ENCODE measurements around the gene TBKBP1. TPM values are rescaled to one million over a fixed set of nuclear protein-coding genes. Genes with fewer than 3 reads are reported as not detected.

The TBKBP1 gene
- total RNA-seq, 1 donor from 2014 or later: 14.8 TPM

GRCh38 chr17:47650525-47651522 lies 43.1 kb upstream of the TBKBP1 start:
- Histone ChIP-seq H3K27ac (replicated peaks) (peak overlapping the region; percentile 97), H3K4me3 (peak overlapping the region; percentile 97), H3K9me3 (replicated peaks) (no peaks in the 10 kb centered on the region), H3K27me3 (ENCODE audit: low read depth) (no peaks in the 10 kb centered on the region), H3K36me3 (peaks cover 43% of the 10 kb centered on the region), H3K4me1 (peaks cover 70% of the 10 kb centered on the region)
- intact Hi-C loops (cut with micrococcal nuclease): no loop called here
- peak; percentile 96 for DNase-seq
- TF ChIP-seq, protein P1, sequence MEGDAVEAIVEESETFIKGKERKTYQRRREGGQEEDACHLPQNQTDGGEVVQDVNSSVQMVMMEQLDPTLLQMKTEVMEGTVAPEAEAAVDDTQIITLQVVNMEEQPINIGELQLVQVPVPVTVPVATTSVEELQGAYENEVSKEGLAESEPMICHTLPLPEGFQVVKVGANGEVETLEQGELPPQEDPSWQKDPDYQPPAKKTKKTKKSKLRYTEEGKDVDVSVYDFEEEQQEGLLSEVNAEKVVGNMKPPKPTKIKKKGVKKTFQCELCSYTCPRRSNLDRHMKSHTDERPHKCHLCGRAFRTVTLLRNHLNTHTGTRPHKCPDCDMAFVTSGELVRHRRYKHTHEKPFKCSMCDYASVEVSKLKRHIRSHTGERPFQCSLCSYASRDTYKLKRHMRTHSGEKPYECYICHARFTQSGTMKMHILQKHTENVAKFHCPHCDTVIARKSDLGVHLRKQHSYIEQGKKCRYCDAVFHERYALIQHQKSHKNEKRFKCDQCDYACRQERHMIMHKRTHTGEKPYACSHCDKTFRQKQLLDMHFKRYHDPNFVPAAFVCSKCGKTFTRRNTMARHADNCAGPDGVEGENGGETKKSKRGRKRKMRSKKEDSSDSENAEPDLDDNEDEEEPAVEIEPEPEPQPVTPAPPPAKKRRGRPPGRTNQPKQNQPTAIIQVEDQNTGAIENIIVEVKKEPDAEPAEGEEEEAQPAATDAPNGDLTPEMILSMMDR (IDR thresholded peaks at IDR 0.05; ENCODE audit: borderline replicate concordance): no peak

DNA sequence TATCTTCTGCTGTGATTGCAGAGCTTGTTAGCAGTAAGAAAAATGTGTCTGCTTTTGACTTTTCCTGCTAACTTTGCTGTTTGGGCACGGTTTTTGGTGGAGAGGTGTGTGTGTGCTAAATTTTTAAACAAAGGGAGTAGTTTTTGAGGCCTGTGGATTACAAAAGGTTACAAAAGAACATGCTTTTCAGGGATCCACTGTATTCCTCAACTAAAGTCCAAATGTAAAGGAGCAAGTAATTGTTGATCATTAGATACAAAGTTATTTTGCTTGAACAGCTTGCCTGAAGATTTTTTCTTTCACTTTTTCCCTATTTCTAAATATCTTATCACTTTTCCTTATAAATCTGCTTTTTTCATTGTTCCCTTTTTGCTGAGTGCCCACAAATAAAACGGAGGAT lies 42.3 kb upstream of the TBKBP1 start:
- H3K4me1 ChIP-seq: peaks cover 79% of the 10 kb centered on the region
- intact Hi-C loops (cut with micrococcal nuclease): no loop called here
- no peaks in the 10 kb centered on the region for H3K27me3 ChIP-seq (ENCODE audit: low read depth)
- H3K9me3 ChIP-seq (replicated peaks): no peaks in the 10 kb centered on the region
- DNase-seq: no peak
- peak overlapping the region; percentile 97 for H3K27ac ChIP-seq (replicated peaks)
- H3K4me3 ChIP-seq: no peak overlapping the region
- H3K36me3 ChIP-seq: peaks cover 52% of the 10 kb centered on the region
- TF ChIP-seq, protein P1 (IDR thresholded peaks at IDR 0.05; ENCODE audit: borderline replicate concordance): no peak

- TF ChIP-seq, protein P1 (IDR thresholded peaks at IDR 0.05; ENCODE audit: borderline replicate concordance): no peak
- no peak for DNase-seq
- no peaks in the 10 kb centered on the region for H3K9me3 ChIP-seq (replicated peaks)
- intact Hi-C loops (cut with micrococcal nuclease): no loop called here
- H3K27ac ChIP-seq (replicated peaks): no peak overlapping the region
- H3K4me3 ChIP-seq: no peak overlapping the region
- H3K4me1 ChIP-seq: peaks cover 80% of the 10 kb centered on the region
- no peaks in the 10 kb centered on the region for H3K27me3 ChIP-seq (ENCODE audit: low read depth)
- H3K36me3 ChIP-seq: peaks cover 61% of the 10 kb centered on the region
Observed at GRCh38 chr17:47652570-47652969, 41.4 kb upstream of the TBKBP1 start.

- DNase-seq: no peak
- Histone ChIP-seq H3K4me1 (peaks cover 71% of the 10 kb centered on the region), H3K9me3 (replicated peaks) (no peaks in the 10 kb centered on the region), H3K4me3 (no peak overlapping the region), H3K36me3 (peaks cover 70% of the 10 kb centered on the region), H3K27ac (replicated peaks) (no peak overlapping the region), H3K27me3 (ENCODE audit: low read depth) (no peaks in the 10 kb centered on the region)
- intact Hi-C loops (cut with micrococcal nuclease): no loop called here
- TF ChIP-seq, protein P1 (IDR thresholded peaks at IDR 0.05; ENCODE audit: borderline replicate concordance): no peak
Observed at GRCh38 chr17:47653442-47653841, 40.5 kb upstream of the TBKBP1 start.

DNA sequence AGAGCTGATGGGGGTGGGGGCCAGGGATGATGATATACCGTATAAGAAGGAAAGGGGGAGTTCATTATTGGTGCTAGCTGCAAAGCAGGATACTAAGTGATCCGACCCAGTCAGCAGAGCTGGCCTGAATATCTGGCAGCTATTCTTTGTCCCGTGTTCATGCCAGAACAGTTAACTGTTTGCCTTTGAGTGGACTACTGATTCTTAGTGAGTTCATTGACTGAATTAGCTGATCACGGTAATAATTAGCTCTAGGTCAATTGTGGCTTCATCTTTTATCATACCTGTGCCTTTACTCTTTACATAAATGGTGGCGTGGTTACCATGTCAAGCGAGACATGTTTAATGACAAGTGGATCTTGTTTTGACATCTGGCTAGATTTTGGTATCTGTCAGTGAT lies 39.0 kb upstream of the TBKBP1 start:
- no peak for DNase-seq
- no peaks in the 10 kb centered on the region for H3K9me3 ChIP-seq (replicated peaks)
- H3K36me3 ChIP-seq: peaks cover 85% of the 10 kb centered on the region
- peak overlapping the region; percentile 4 for H3K27ac ChIP-seq (replicated peaks)
- peaks cover 69% of the 10 kb centered on the region for H3K4me1 ChIP-seq
- peak overlapping the region; percentile 3 for H3K4me3 ChIP-seq
- intact Hi-C loops (cut with micrococcal nuclease): no loop called here
- H3K27me3 ChIP-seq (ENCODE audit: low read depth): no peaks in the 10 kb centered on the region
- TF ChIP-seq, protein P1 (IDR thresholded peaks at IDR 0.05; ENCODE audit: borderline replicate concordance): no peak
